WTC11 (cell line): ENCODE results near the gene DTNBP1. TPM values are rescaled to one million over a fixed set of nuclear protein-coding genes. Genes with fewer than 3 reads are reported as not detected.

ENCODE experiments used
- ATAC-seq: fragments of 200-7000 bp; cut with Tn5 transposase; 2 replicates; pipeline ENCODE4 v1.10.0; 2021; ENCODE audit warnings: mild to moderate bottlenecking, moderate library complexity
- CTCF ChIA-PET: fragments of 300-600 bp; sonication (Branson Sonifier 250); formaldehyde crosslinking; loops from one replicate; lab custom pipeline; 2021; ENCODE audit warnings: antibody characterized with exemption; lab: Charles Lee
- POLR2A ChIA-PET: fragments of 350-600 bp; sonication (Branson Sonifier 250); formaldehyde crosslinking; loops from one replicate; lab custom pipeline; 2021; ENCODE audit warnings: antibody characterized with exemption; lab: Charles Lee
- DNase-seq: peaks from one replicate; pipeline ENCODE4 v3.0.0; 2021; ENCODE audit warnings: low spot score
- H3K27ac Mint-ChIP-seq: 2 replicates; pipeline ENCODE4 v1.8.0; 2021; ENCODE audit warnings: mixed read lengths
- H3K27me3 Mint-ChIP-seq: 2 replicates; pipeline ENCODE4 v1.8.0; 2021; ENCODE audit warnings: low read depth, mild to moderate bottlenecking, moderate library complexity, mixed read lengths
- H3K36me3 Mint-ChIP-seq: 2 replicates; pipeline ENCODE4 v1.8.0; 2021; ENCODE audit warnings: mixed read lengths
- H3K4me1 Mint-ChIP-seq: 2 replicates; pipeline ENCODE4 v1.8.0; 2022; ENCODE audit warnings: mixed read lengths
- H3K4me3 Mint-ChIP-seq: 2 replicates; pipeline ENCODE4 v1.8.0; 2021; ENCODE audit warnings: mild to moderate bottlenecking, moderate library complexity, mixed read lengths
- H3K9me3 Mint-ChIP-seq: 2 replicates; pipeline ENCODE4 v1.8.0; 2021; ENCODE audit warnings: mixed read lengths
- ATF3 ChIP-seq: sonication (generic); formaldehyde crosslinking; conservative IDR thresholded peaks from 2 replicates; pipeline ENCODE4 v1.8.1; 2022; ENCODE audit warnings: mild to moderate bottlenecking, missing genetic modification reagents
- CREM ChIP-seq: sonication (generic); formaldehyde crosslinking; IDR thresholded peaks from 2 replicates; pipeline ENCODE4 v1.8.1; 2022; ENCODE audit warnings: mild to moderate bottlenecking, missing genetic modification reagents, moderate library complexity
- ELF4 ChIP-seq: sonication (generic); formaldehyde crosslinking; IDR thresholded peaks from 2 replicates; pipeline ENCODE4 v1.8.1; 2022; ENCODE audit warnings: low read depth, mild to moderate bottlenecking, moderate library complexity, missing genetic modification reagents
- EMX1 ChIP-seq: fragments of 250-450 bp; sonication (Bioruptor Pico); IDR thresholded peaks from 2 replicates; pipeline ENCODE4 v1.8.0; 2021; ENCODE audit warnings: mild to moderate bottlenecking
- FOXJ3 ChIP-seq: sonication (generic); formaldehyde crosslinking; IDR thresholded peaks from 2 replicates; pipeline ENCODE4 v1.9.0; 2021; ENCODE audit warnings: missing genetic modification reagents, mild to moderate bottlenecking, borderline replicate concordance
- FOXK1 ChIP-seq: sonication (generic); formaldehyde crosslinking; IDR thresholded peaks from 2 replicates; pipeline ENCODE4 v1.8.0; 2022; ENCODE audit warnings: mild to moderate bottlenecking, moderate library complexity, missing genetic modification reagents
- FOXP1 ChIP-seq: sonication (generic); formaldehyde crosslinking; IDR thresholded peaks from 2 replicates; pipeline ENCODE4 v1.8.0; 2022; ENCODE audit warnings: missing genetic modification reagents, mild to moderate bottlenecking, moderate library complexity, borderline replicate concordance
- FOXP4 ChIP-seq: sonication (generic); formaldehyde crosslinking; IDR thresholded peaks from 2 replicates; pipeline ENCODE4 v1.8.0; 2022; ENCODE audit warnings: mild to moderate bottlenecking, missing genetic modification reagents
- GABPB1 ChIP-seq: sonication (generic); formaldehyde crosslinking; IDR thresholded peaks from 2 replicates; pipeline ENCODE4 v1.8.1; 2023; ENCODE audit warnings: mild to moderate bottlenecking, missing genetic modification reagents
- HMGA2 ChIP-seq: fragments of 250-450 bp; sonication (Bioruptor Pico); IDR thresholded peaks from 2 replicates; pipeline ENCODE4 v1.4.0; 2021; ENCODE audit warnings: mild to moderate bottlenecking, moderate library complexity
- IRF1 ChIP-seq: sonication (generic); formaldehyde crosslinking; IDR thresholded peaks from 2 replicates; pipeline ENCODE4 v1.8.0; 2023; ENCODE audit warnings: missing genetic modification reagents
- IRF2 ChIP-seq: sonication (generic); formaldehyde crosslinking; IDR thresholded peaks from 2 replicates; pipeline ENCODE4 v1.8.0; 2022; ENCODE audit warnings: low read depth, missing genetic modification reagents, borderline replicate concordance
- JAZF1 ChIP-seq: fragments of 250-450 bp; sonication (Bioruptor Pico); IDR thresholded peaks from 2 replicates; pipeline ENCODE4 v1.9.0; 2021; ENCODE audit warnings: moderate library complexity, mild to moderate bottlenecking, inconsistent platforms
- MLX ChIP-seq: sonication (generic); formaldehyde crosslinking; IDR thresholded peaks from 2 replicates; pipeline ENCODE4 v1.8.1; 2023; ENCODE audit warnings: mild to moderate bottlenecking, missing genetic modification reagents, moderate library complexity
- MXD4 ChIP-seq: fragments of 250-450 bp; sonication (Bioruptor Pico); IDR thresholded peaks from 2 replicates; pipeline ENCODE4 v1.8.0; 2021; ENCODE audit warnings: mild to moderate bottlenecking, moderate library complexity, borderline replicate concordance
- NFYB ChIP-seq: sonication (generic); formaldehyde crosslinking; conservative IDR thresholded peaks from 2 replicates; pipeline ENCODE4 v1.8.0; 2022; ENCODE audit warnings: low read depth, missing genetic modification reagents
- OVOL2 ChIP-seq: fragments of 250-450 bp; sonication (Bioruptor Pico); IDR thresholded peaks from 2 replicates; pipeline ENCODE4 v1.9.0; 2021; ENCODE audit warnings: mild to moderate bottlenecking, borderline replicate concordance
- RELA ChIP-seq: sonication (generic); formaldehyde crosslinking; IDR thresholded peaks from 2 replicates; pipeline ENCODE4 v1.8.1; 2022; ENCODE audit warnings: missing genetic modification reagents, mild to moderate bottlenecking, borderline replicate concordance
- TEAD1 ChIP-seq: sonication (generic); formaldehyde crosslinking; IDR thresholded peaks from 2 replicates; pipeline ENCODE4 v1.8.0; 2022; ENCODE audit warnings: mild to moderate bottlenecking, missing genetic modification reagents
- USF2 ChIP-seq: sonication (generic); formaldehyde crosslinking; IDR thresholded peaks from 2 replicates; pipeline ENCODE4 v1.8.1; 2023; ENCODE audit warnings: mild to moderate bottlenecking, missing genetic modification reagents, moderate library complexity
- ZNF281 ChIP-seq: sonication (generic); formaldehyde crosslinking; IDR thresholded peaks from 2 replicates; pipeline ENCODE4 v1.8.0; 2023; ENCODE audit warnings: mild to moderate bottlenecking, missing genetic modification reagents
- ZNF512 ChIP-seq: sonication (generic); formaldehyde crosslinking; IDR thresholded peaks from 2 replicates; pipeline ENCODE4 v1.8.1; 2022; ENCODE audit warnings: missing genetic modification reagents, borderline replicate concordance
- total RNA-seq: library from RNA; stranded (reverse); gene quantifications from 3 replicates; pipeline ENCODE4 v1.2.3, GENCODE V29; 2021

DTNBP1 gene
- total RNA-seq, 1 experiment from 2014 or later, result 15.1 TPM

- TF ChIP-seq ZNF512 (no peak), GABPB1 (CRISPR knock-in tag) (no peak), ATF3 (no peak), NFYB (CRISPR knock-in tag) (no peak)
Measured at GRCh38 chr6:15533379-15534026, 129.3 kb downstream of the DTNBP1 start (continued).

GRCh38 chr6:15531973-15532372 is 130.9 kb downstream of the DTNBP1 start:
- peaks cover 22% of the 10 kb centered on the region for H3K9me3 Mint-ChIP-seq
- TF ChIP-seq FOXP4, result no peak
- no peak for TF ChIP-seq ZNF281 (CRISPR knock-in tag)
- TF ChIP-seq HMGA2 (CRISPR knock-in tag), result no peak
- no peak for TF ChIP-seq JAZF1 (CRISPR knock-in tag)
- TF ChIP-seq TEAD1 (CRISPR knock-in tag), result no peak
- TF ChIP-seq EMX1 (CRISPR knock-in tag), result no peak
- no peak for TF ChIP-seq CREM (CRISPR knock-in tag)
- TF ChIP-seq IRF2 (CRISPR knock-in tag), result no peak
- no peak for TF ChIP-seq RELA (CRISPR knock-in tag)
- no peak for TF ChIP-seq NFYB (CRISPR knock-in tag)
- TF ChIP-seq MXD4 (CRISPR knock-in tag), result no peak
- TF ChIP-seq IRF1 (CRISPR knock-in tag), result no peak
- no peak for TF ChIP-seq ELF4 (CRISPR knock-in tag)
- TF ChIP-seq FOXJ3 (CRISPR knock-in tag), result no peak
- no peak for TF ChIP-seq FOXK1 (CRISPR knock-in tag)
- TF ChIP-seq OVOL2, result no peak
- no peak for TF ChIP-seq MLX
- TF ChIP-seq USF2 (CRISPR knock-in tag), result no peak
- TF ChIP-seq GABPB1 (CRISPR knock-in tag), result no peak
- TF ChIP-seq FOXP1 (CRISPR knock-in tag), result no peak
- peaks cover 3% of the 10 kb centered on the region; the same call in 1 of the 2 replicates for H3K4me1 Mint-ChIP-seq
- no peak for ATAC-seq
- no peak overlapping the region for H3K4me3 Mint-ChIP-seq
- no peaks in the 10 kb centered on the region for H3K27me3 Mint-ChIP-seq
- no peak for DNase-seq
- ChIA-PET POLR2A (no interaction called here), CTCF (no interaction called here)
- no peak overlapping the region for H3K27ac Mint-ChIP-seq
- peaks cover 38% of the 10 kb centered on the region for H3K36me3 Mint-ChIP-seq
